GM12878 (cell line): ENCODE data around the gene NR6A1. TPM values are rescaled to one million over a fixed set of nuclear protein-coding genes. Genes with fewer than 3 reads are reported as not detected.

Source experiments
- RB1 ChIP-seq: fragments of 450-650 bp; formaldehyde crosslinking; IDR thresholded peaks from 2 replicates; pipeline ENCODE4 v1.6.1; 2017; ENCODE audit warnings: mild to moderate bottlenecking, borderline replicate concordance
- TARDBP ChIP-seq: IDR thresholded peaks from 2 replicates; pipeline ENCODE4 v1.6.1; 2016; ENCODE audit warnings: borderline replicate concordance
- ZBTB11 ChIP-seq: fragments of 450-650 bp; formaldehyde crosslinking; IDR thresholded peaks from 2 replicates; pipeline ENCODE4 v1.5.0; 2022; ENCODE audit warnings: mild to moderate bottlenecking, missing genetic modification characterization
- ZNF592 ChIP-seq: fragments of 450-650 bp; IDR thresholded peaks from 2 replicates; pipeline ENCODE4 v1.6.1; 2017; ENCODE audit warnings: mild to moderate bottlenecking, moderate library complexity
- polyA plus RNA-seq, 11 experiments: library from polyadenylated mRNA; depleted of rRNA in 4 of 11; unstranded in 6 of 11; stranded (reverse) in 5 of 11; fragments of >200 nt; fragmentation: Nextera tagmentation in 4 of 11; fragmentation: Illumina TruSeq in 1 of 11; extraction: Ambion mirVana in 4 of 11; extraction: Trizol in 1 of 11; gene quantifications; 1 replicate in 1 of 11; 2 replicates in 10 of 11; pipeline versions ENCODE4 v1.2.1 to v1.2.3, GENCODE V29; 2011 to 2016; ENCODE audit warnings: inconsistent platforms in 2 of 11, missing spikeins in 2 of 11, low read depth in 1 of 11
- total RNA-seq, 4 experiments: library from RNA; depleted of rRNA in 3 of 4; stranded (reverse); fragments of >200 nt in 3 of 4; fragmentation: Illumina TruSeq in 1 of 4; extraction: Trizol in 1 of 4; gene quantifications; 2 replicates each; pipeline versions ENCODE4 v1.2.1 to v1.2.3, GENCODE V29; 2013 to 2021

The NR6A1 gene
- total and polyA plus RNA-seq, 10 of the 15 experiments (the other 5 are each of a cell fraction or from before 2014, with no cell fraction given) = 1.2 to 9.2 (median 4.6) TPM

- TF ChIP-seq ZNF592 (no peak), RB1 (no peak), ZBTB11 (CRISPR knock-in tag) (no peak), TARDBP (no peak)
- TF ChIP-seq, all 136 proteins: peak for 0
These were observed 10.4 kb downstream of the NR6A1 start (continued) for GRCh38 chr9:124760719-124761118.
